Measurements from ENCODE around the gene ARHGEF28. TPM values are rescaled to one million over a fixed set of nuclear protein-coding genes. Genes with fewer than 3 reads are reported as not detected.
A peak's percentile ranks its signal among the peaks of the same experiment; 100 is the strongest.

Gene ARHGEF28
- total and polyA plus RNA-seq, 2 of the 13 experiments (the other 11 are each of a cell fraction or from before 2014, with no cell fraction given), result 17.4 to 34.1 TPM

DNA sequence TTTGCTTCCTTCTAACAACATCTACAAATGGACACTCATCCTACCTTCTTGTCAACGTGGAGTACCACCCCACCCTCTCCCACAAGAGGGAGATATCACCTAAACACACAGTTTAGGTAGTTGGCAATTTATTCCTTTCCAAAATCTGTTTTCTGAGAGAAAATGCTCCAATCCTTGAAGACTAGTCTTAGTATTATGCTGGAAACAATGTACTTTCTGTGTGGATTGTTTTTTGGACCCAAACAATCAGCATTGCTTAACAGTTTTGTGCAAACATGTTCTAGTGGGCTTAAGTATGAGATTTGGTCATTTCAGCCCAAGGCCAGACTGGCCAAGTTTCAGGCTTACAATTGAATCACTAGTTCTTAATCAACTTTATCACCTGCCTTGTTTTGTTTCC, 359.1 kb downstream of the ARHGEF28 start (continued):
- TF ChIP-seq, protein P1, sequence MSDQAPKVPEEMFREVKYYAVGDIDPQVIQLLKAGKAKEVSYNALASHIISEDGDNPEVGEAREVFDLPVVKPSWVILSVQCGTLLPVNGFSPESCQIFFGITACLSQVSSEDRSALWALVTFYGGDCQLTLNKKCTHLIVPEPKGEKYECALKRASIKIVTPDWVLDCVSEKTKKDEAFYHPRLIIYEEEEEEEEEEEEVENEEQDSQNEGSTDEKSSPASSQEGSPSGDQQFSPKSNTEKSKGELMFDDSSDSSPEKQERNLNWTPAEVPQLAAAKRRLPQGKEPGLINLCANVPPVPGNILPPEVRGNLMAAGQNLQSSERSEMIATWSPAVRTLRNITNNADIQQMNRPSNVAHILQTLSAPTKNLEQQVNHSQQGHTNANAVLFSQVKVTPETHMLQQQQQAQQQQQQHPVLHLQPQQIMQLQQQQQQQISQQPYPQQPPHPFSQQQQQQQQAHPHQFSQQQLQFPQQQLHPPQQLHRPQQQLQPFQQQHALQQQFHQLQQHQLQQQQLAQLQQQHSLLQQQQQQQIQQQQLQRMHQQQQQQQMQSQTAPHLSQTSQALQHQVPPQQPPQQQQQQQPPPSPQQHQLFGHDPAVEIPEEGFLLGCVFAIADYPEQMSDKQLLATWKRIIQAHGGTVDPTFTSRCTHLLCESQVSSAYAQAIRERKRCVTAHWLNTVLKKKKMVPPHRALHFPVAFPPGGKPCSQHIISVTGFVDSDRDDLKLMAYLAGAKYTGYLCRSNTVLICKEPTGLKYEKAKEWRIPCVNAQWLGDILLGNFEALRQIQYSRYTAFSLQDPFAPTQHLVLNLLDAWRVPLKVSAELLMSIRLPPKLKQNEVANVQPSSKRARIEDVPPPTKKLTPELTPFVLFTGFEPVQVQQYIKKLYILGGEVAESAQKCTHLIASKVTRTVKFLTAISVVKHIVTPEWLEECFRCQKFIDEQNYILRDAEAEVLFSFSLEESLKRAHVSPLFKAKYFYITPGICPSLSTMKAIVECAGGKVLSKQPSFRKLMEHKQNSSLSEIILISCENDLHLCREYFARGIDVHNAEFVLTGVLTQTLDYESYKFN (CRISPR knock-in tag; conservative IDR thresholded peaks at IDR 0.05), result peak; percentile 71
- TF ChIP-seq FOXC1 (CRISPR knock-in tag; IDR thresholded peaks at IDR 0.05; ENCODE audit: borderline replicate concordance), result no peak
- no peak for TF ChIP-seq PHF21A (CRISPR knock-in tag; IDR thresholded peaks at IDR 0.05)
- TF ChIP-seq RFX3 (CRISPR knock-in tag; IDR thresholded peaks at IDR 0.05), result no peak
- no peak for TF ChIP-seq GTF2F1 (IDR thresholded peaks at IDR 0.05; ENCODE audit: low read length)
- TF ChIP-seq SRY (CRISPR knock-in tag; IDR thresholded peaks at IDR 0.05), result no peak
- no peak for TF ChIP-seq HNRNPK (IDR thresholded peaks at IDR 0.05; ENCODE audit: low read depth, low read length, poor library complexity, severe bottlenecking)
- TF ChIP-seq NFE2L1 (CRISPR knock-in tag; IDR thresholded peaks at IDR 0.05; ENCODE audit: borderline replicate concordance), result no peak
- TF ChIP-seq ZNF749 (CRISPR knock-in tag; IDR thresholded peaks at IDR 0.05; ENCODE audit: borderline replicate concordance), result no peak
- no peak for TF ChIP-seq HOXA5 (CRISPR knock-in tag; IDR thresholded peaks at IDR 0.05)
- TF ChIP-seq FOXO4 (CRISPR knock-in tag; conservative IDR thresholded peaks at IDR 0.05), result no peak
- no peak for TF ChIP-seq IKZF4 (CRISPR knock-in tag; IDR thresholded peaks at IDR 0.05; ENCODE audit: borderline replicate concordance, low read depth, not compliant biosample characterization)
- TF ChIP-seq CTCF (CRISPR knock-in tag; IDR thresholded peaks at IDR 0.05), result peak; percentile 74
- no peak for TF ChIP-seq JUND (CRISPR knock-in tag; IDR thresholded peaks at IDR 0.05)
- TF ChIP-seq FOXK2 (IDR thresholded peaks at IDR 0.05), result no peak
- TF ChIP-seq FOXJ3 (CRISPR knock-in tag; IDR thresholded peaks at IDR 0.05; ENCODE audit: borderline replicate concordance), result peak; percentile 63; the same call in 1 of the 2 replicates
- TF ChIP-seq, protein P2, sequence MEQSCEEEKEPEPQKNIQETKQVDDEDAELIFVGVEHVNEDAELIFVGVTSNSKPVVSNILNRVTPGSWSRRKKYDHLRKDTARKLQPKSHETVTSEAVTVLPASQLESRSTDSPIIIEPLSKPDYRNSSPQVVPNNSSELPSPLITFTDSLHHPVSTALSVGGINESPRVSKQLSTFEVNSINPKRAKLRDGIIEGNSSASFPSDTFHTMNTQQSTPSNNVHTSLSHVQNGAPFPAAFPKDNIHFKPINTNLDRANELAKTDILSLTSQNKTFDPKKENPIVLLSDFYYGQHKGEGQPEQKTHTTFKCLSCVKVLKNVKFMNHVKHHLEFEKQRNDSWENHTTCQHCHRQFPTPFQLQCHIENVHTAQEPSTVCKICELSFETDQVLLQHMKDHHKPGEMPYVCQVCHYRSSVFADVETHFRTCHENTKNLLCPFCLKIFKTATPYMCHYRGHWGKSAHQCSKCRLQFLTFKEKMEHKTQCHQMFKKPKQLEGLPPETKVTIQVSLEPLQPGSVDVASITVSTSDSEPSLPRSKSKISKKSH (CRISPR knock-in tag; IDR thresholded peaks at IDR 0.05; ENCODE audit: borderline replicate concordance), result no peak
- TF ChIP-seq, protein P3, sequence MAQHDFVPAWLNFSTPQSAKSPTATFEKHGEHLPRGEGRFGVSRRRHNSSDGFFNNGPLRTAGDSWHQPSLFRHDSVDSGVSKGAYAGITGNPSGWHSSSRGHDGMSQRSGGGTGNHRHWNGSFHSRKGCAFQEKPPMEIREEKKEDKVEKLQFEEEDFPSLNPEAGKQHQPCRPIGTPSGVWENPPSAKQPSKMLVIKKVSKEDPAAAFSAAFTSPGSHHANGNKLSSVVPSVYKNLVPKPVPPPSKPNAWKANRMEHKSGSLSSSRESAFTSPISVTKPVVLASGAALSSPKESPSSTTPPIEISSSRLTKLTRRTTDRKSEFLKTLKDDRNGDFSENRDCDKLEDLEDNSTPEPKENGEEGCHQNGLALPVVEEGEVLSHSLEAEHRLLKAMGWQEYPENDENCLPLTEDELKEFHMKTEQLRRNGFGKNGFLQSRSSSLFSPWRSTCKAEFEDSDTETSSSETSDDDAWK (CRISPR knock-in tag; IDR thresholded peaks at IDR 0.05), result no peak
- peak; percentile 76; the same call in 1 of the 2 replicates for TF ChIP-seq GATAD2A (CRISPR knock-in tag; IDR thresholded peaks at IDR 0.05)
